DMS79 (cell line): ENCODE results near the gene ARHGEF17.

Experiments used
- DNase-seq: peaks from one replicate; lab custom pipeline; 2025; lab: John Stamatoyannopoulos, UW

The ARHGEF17 gene

DNA sequence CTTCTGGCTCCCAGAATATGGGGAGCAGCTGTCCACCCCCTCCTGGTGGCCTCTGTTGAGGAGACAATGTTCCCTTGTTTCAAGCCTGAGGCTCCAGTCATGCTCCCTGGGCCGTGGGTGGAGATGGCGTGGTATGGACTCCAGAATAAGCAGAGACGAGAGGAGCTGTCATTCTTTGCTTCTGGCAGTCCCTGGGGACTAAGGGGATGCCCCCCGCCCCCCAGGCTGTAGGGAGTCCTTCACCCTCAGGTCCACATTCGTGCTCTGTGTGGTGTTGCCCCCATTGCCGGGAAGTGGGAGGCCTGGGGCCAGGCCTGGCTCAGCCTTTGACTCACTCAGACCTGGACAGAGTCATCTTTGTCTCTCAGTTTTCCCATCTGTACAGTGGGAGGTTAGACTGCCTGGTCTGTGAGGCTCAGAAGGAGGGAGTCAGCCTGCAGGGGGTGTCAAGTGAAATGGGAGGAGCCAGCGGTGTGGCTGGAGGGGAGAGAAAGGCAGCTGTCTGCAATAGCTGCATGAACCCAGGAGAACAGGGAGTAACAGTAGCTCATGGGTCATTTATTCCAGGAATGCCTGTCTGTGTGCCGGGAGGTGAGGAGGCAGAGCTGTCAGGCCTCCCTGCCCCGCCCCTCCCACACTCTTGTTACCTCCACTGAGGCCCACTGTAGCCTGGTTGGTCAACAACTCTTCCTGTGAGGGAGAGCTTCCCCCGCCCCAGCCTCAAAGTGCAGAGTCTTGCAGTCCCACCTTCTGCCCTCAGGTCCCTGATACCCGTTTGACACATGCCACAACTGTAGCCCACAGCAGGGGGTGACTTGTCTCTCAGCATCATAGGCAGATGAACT, 6.3 kb downstream of the ARHGEF17 start:
- DNase-seq, result no peak

DNA sequence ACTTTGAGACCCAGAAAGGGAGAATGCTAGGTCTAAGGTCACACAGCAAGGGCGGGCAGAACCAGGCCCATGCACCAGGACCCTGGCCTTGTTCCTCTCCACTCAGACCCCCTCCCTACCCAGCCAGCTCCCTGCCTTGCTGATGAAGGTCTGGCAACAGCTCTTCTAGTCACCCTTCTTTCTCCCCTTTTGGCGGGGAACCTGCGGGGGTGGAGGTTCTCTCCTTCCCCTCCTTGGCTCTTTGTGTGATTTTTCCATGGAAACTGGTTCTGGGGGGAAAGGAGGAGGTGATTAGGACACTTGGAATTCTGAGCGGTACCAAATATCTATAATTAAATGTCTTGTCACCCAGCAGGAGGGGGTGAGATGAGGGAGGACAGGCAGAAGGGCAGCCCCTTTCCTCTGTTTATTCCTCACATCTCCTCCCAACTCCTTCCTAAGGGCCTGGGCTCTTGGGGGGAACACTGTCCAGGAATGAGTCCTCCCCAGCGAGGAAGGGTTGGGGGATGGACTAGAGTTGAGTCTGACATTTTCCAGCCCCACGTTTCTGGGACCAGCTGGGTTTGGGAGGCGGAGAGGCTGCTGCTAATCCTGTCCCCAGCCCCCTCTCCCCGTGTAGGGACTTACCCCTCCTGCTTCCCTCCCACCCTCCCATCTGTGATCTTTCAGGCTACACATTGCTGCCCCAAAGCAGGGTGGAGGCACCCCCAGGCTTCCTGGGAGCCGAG, 7.4 kb downstream of the ARHGEF17 start:
- DNase-seq, result no peak

DNA sequence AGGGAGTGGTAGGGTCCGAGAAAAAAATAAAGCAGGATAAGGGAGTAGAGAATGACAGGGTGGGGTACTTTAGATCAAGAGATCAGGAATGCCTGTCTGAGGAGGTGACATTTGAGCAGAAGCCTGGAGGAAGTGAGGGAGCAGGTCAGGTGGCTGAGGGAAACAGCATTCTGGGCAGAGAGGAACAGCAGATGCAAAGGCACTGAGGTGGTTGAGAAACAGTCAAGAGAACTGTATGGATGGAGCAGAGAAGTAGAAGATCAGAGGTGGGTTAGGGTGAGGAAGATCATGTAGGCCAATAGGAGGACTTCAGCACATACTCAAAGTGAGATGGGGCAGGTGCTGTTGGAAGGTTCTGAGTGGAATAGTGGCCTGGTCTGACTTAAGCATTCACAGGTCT, 8.3 kb downstream of the ARHGEF17 start:
- DNase-seq, result no peak

DNA sequence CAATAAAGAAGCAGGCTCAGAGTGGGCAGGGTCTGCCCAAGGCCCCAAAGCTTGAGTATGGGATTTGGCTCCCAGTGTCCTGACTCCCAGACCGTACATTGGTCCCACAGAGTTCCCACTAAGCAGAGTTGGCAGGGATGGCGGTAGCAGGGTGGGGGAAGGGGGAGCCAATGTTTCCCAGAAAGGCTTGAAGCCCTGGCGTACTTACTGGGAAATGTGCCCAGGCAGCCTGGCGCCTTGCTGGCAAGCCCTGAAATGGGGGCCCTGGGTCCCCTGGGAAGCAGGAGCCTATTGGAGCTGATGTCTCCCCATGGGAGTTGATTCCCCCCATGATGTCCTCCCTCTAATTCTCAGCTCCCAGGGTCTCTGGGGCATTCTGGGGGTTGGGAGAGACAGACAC, 9.3 kb downstream of the ARHGEF17 start:
- DNase-seq, result no peak

DNA sequence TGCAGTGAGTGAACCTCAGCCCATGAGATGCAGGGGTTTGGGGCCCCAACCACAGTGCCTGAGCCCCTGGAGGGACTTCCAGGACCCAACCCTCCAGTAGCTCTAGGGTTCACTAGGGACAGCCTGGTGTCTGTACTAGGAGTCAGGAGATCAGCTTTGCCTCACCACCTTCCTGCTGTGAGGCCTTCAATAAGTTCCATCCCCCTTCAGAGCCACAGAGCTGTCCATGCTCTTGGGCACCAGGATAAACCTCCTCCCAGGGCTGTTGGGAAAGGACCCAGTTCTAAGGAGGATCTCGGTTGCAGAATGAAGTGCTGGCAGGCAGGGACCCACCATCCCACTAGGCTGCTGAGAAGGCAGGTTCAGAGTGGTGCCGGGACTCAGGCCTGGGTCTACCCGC, 9.7 kb downstream of the ARHGEF17 start:
- no peak for DNase-seq

DNA sequence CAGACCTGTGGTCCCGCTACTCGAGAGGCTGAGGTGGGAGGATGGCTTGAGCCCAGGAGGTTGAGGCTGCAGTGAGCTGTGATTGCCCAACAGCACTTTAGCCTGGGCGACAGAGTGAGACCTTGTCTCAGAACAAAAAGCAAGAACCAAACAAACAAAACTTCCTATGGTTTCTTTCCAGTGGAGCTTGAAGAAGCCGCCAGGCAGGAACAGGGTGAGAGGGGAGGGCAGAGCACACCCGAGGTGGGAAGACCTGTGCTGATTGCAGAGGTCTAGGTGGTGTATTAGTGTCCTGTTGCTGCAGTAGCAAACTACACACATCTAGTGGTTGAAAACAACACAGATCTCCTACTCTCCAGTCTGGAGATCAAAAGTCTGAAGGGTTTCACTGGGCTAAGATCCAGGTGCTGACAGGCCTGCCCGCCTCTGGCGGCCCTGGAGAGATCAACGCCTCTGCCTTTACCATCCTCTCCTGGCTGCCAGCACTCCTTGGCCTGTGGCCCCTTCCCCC, 10.5 kb downstream of the ARHGEF17 start:
- DNase-seq, result peak; percentile 46

DNA sequence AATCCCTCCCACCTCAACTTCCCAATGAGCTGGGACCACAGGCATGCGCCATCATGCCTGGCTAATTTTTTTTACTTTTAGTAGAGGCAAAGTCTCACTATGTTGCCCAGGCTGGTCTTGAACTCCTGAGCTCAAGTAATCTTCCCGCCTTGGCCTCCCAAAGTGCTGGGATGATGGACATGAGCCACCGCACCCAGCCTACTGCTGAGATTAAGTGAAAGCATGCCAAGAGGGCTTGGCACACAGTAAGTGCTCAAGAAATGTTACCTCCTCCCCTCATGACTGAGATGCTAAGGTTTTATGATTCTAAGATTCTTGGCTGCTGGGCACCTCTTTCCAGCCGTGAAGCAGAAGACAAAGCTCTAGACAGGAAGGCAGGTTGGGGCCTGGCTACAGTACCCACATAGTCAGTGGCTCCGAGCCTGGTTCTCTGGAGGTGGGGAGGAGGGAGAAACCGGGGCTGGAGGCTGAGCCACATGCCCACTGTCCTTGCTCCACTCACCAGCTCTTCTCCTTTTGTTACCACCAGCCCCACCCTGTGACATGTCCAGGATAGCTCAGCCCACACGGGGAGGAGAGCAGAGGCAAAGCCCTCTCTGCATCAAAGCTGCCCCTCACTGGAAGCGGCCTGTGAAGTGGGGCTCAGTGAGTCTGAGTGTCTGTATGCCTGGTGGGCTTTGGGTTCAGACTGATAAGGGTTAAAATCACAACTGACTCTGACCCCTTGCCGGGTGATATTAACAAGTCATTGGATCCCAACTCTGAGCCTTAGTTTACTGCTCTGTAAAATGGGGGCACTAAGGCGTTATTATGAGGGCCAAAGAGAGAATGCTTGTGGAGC, 12.9 kb downstream of the ARHGEF17 start:
- no peak for DNase-seq

DNA sequence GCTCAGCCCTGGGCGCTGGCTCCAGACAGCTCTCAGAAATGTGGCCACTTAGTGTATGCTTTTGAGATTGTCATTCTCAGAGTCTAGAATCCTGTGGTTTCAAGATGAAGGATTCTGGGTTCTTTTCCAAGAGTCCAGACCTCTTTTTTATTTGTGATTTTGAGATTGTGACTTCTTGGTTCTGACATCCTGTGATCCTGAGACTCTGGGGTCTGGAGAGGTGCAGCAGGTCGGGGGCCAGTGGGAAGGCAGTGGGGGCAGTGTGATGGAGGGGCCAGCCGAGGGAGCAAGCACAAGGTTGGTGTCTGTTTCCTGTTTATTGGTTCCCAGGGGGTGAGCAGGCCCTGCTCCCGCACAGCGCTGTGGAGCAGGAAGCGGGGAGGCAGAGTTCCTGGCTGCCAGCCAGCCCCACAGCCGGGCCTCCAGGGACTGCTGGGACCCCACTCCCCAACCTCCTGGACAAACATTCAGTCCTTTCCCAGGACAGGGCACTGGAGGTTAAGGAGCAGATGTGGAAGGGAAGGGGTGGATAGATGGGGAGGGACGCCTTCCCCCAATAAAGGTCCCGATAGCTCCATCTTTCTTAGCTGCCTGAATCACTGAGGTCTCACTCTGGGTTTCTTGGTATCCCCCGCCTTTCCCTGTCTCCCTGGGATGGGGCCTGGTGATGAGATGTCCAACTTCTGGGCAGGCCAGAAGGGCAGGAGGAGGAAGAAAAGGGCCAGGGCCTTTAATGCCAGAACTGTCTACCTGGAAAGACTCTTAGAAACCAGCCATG, 13.7 kb downstream of the ARHGEF17 start:
- DNase-seq, result peak; percentile 37

DNA sequence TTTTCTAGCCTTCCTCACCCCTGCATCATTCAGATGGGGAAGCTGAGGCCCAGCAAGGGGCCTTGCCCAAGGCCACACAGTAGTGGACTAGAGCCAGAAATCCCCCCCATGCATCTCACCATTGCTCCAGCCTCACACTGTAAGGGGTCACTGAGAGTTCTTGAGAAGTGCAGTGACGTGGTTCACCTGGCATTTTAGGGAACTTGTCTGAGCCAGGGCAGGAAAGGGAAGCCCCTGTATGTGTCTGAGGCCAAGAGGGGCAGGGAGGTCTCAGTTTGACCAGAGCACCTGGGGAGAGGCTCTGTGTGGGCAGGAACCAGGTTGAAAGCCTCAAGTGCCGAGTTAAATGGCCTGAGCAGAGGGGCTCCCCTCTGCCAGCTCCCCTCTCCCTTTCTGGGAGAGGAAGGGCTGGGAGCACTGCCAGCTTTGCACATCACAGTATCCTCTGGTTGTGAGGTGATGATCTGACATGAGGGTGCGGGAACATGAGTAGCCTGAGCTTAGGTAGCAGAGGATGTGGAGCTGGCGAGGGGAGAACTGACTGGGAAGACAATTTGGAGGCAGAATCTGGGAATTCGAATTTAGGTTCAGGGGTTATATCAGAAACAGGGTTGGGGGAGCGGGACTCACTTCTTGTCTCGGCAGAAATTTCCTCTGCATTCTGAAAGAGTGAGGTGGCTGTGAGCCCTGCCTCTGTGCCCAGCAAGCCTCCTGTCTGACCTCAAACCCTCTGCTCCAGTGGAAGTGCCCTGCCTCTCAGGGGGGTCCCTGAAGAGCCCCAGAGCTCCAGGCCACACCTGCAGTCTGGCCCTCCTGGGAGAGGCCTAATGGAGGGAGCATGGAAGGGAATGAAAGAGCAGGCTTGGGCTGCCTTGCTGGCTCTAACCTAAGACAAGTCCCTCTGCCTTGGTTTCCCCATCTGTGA, 14.6 kb downstream of the ARHGEF17 start:
- peak; percentile 17 for DNase-seq

DNA sequence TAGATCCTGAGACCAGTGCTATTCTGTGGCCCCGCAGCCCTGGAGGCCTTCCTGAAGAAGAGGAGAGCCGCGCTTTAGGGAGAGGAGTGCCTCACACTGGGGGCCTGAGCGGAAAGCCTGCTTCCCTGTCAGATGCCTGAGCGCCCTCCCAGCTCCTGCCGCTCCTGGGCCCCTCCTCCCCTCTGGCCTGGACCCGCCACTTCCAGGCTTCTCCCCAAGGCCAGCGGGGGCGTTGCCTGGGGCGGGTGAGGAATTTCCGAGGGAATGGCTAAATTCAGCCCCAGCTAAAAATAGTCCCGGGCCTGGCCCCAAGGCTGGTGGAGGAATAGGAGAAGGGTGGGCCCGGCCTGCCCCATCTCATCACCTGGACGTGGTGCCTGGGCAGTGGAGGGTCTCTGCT, 15.4 kb downstream of the ARHGEF17 start:
- no peak for DNase-seq

DNA sequence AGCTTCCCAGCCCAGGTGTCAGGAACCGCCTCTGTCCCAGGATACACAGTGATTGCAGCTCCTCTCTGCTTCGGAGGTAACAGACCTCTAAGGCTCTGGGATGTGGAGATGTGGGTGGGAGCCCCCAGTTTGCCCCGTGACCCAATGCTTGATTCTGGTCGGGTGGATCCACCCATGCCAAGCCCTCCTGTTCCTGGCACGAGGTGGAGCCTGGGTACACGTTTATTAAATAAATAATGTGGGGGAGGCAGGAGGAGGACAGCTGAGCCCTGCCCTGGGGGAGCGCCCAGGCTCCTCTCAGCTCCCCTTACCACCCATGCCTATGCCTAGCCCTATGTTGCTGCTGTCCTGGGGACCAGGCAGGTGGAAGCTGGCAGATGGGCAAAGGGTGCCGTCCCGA, 16.0 kb downstream of the ARHGEF17 start:
- DNase-seq, result no peak

DNA sequence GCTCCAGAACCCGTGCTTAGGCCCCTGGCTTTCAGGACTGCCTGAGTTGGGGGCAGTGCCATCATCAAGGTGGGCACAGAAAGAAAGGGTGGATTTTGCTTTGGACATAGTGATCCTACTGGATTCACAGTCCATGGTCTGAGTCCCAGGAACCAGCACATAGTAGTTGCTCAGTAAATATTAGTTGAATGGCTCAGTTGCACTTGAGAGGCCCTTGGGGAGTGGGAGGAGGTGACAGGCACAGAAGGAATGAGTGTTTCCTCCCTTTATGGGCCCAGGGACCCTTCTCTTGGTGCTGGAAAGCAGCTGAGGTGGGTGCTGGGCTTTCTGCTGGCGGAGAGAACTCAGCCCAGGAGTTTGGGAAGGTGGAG, 16.6 kb downstream of the ARHGEF17 start:
- no peak for DNase-seq

DNA sequence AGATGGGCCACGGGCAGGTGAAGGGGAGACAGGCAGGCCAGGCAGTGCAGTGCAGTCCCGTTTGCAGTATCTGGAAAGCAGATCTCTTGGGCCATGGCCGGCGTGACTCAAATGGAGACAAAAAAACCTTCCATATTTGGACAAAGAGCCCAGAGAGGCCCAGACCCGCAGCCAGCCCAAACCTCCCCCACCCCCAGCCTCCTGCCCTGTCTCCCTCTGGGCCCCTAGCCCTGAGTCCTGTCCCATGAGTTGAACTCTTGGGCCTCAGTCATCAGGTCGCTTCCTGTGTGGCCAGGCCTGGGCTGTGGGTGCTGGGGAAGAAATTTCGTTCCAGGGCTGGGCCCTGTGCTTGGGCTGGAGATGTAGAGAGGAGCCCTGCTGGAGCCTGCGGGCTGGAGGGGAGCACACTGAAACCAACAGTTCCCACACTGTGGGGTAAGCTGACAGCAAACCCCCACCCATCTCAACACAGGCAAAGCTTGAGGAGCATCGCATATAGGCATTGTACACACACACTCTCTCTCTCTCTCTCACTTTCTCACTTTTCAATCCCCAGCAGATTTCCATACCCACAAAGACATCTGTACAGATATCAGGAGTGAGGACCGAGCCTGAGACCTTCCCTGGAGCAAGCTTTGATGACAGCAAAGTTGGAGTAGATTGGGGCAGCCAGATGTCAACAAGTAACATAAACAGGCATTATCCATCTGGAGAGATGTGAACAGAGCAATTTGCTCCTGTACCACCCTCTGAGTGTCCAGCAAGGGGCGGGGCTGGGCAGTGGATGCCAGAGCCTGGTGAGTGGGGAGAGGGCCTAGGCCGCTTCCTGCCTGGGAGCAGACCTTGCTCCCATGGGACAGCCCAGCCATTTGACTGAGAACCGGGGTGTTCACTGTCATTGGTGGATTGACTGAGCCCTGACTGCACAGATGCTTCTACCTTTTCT, 17.2 kb downstream of the ARHGEF17 start:
- DNase-seq, result no peak

DNA sequence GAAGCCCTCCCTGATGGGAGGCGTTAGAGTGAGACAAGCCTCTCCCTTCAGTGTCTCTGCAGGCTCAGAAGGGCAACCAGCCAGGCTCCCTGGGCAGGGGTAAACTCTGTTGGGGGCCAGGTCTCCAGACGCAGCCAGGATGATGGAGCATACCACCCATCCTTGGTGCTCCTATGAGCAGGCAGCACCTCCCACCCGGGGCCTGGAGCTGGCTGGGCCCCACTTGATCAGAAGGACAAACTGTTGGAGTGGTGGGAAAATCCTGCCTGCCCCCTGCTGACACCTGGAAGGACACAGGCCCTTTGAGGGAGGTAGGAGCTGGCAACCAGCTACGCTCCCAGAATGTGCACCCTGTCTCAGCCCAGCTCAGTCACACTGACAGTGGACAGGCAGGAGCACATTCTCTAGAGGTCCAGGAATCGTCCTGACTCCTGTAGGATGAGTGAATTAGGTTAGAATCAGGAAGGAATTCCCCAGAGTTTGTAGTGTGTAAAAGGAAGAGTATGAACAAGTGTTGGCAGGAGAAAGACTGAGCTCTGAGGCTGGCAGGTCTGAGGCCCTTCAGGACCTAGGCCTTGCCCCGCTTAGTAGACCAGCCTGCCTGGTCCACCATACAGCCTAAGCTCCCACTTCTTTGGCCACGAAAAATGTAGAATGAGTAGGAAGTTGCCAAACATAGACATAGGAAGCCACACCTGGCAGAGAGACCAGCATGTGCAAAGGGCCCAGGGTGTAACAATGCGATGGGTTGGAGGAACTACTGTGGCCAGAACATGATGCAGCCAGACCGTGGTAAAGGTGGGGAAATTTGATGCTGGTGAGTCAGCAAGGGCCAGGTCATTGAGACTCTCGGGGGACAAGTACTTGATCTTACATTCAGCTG, 19.1 kb downstream of the ARHGEF17 start:
- no peak for DNase-seq

DNA sequence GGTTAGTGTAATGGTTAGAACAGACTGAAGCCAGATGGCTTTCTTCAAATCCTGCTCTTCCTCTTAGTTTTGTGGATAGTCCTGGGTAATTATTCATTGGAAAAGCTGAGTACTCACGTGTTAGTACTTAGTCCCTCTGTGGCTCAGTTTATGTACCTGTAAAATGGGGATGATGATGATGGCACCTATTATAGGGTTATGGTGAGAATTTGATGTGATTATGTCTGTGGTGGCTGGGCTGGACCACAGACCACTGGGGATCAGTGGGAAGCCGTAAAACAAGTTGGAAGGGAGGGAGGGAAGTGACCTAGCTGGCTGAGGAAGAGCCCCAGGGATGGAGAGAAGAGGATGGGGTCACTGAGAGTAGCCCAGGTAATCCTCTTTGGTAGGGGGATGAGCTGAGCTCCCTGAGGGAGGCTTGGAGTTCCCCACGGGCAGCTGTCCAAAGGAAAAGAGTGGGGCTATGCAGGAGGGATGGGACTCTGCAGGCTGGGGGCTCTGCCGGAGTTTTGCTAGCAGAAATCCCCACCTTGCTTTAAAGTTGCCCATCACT, 19.8 kb downstream of the ARHGEF17 start:
- DNase-seq, result no peak

DNA sequence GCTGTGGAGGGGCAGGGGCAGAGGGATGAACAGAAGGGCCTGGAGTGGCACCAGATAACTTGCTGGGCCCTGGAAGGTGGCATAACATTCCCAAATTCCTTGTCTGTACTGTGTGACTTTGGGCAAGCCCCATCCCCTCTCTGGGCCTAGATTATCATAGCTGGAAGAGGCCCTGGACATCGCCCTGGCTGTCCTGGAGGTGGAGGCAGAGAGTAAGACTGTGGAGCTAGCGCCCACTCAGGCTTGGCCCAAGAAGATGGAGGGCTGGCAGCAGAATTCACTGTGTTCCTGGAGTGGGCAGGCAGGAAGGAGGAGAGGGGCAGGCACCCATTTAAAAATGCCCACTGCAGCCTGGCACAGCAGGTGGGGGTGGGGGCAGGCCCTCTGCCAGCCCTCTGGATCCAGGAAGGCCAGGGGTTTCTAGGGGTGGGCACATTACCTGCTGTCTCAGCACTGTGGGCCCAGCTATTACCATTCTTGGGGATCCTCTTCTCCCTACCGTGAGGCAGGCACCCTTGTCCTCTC, 22.6 kb downstream of the ARHGEF17 start:
- no peak for DNase-seq

DNA sequence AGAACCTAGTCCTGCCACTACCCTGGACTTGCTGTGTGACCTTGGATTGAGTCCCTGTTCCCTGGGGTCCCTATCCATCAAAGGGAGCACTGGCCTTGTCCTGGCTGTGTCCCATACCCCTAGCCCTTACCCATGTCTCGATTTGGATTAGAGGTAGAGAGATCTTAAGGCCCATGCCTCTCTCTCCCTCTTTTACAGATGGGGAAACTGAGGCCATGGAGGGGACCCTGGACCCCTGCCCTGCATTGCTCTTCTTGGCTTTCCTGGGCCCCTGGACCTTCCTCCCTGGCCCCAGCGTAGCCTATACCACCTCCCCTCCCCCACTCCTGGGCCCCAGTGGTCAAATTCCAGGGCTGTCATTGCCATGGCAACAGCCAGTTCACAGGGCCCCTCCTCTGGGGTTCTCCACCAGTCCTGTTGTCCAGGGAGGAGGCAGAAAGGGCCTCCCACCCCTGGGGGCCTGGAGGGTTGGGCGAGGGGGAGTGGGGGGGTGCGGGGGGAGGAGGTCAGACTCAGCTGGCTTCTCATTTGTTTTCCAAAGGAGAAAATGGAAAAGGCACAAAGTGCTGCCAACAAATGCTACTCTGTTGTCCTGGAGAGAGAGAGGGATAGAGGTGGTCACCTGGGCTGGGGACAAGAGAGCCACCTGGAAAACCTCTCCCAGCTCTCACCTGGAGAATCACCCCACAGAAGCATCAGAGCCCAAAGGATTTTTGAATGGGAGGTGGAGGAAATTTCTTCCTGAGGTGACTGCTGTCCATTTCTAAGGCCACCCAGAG, 23.3 kb downstream of the ARHGEF17 start:
- DNase-seq, result no peak
